Measurements from ENCODE around the gene MMP15.

GRCh38 chr16:58025351-58026138, at the start of gene MMP15:
- TF ChIP-seq CTCF (IDR thresholded peaks at IDR 0.05) (peak in 1 of 6 experiments; percentile 4), POLR2A (IDR thresholded peaks at IDR 0.05) (peak in 1 of 2 donors; percentile 97)
